GM23338 (cell line): ENCODE data around the gene ARMC9. TPM values are rescaled to one million over a fixed set of nuclear protein-coding genes. Genes with fewer than 3 reads are reported as not detected.

Experiments used
- CREB1 ChIP-seq: fragments of 250-450 bp; sonication (Bioruptor Pico); IDR thresholded peaks from 2 replicates; pipeline ENCODE4 v1.5.0; 2020; ENCODE audit warnings: low read depth, mild to moderate bottlenecking, moderate library complexity
- CTCF ChIP-seq, 2 experiments: fragments of 200-600 bp in 1 of 2; sonication (generic) in 1 of 2; conservative IDR thresholded peaks; 2 replicates each; pipeline versions ENCODE4 v1.5.1 to v1.6.1; 2016 to 2017; ENCODE audit warnings: antibody characterized with exemption in 2 of 2, low read depth in 2 of 2, mild to moderate bottlenecking in 2 of 2, moderate library complexity in 1 of 2
- EZH2 ChIP-seq: fragments of 200-600 bp; sonication (generic); IDR thresholded peaks from one replicate; pipeline ENCODE4 v1.8.0; 2017; ENCODE audit warnings: antibody characterized with exemption, mild to moderate bottlenecking, low read depth; ENCODE audit not compliant: unreplicated experiment
- JUNB ChIP-seq: IDR thresholded peaks from one replicate; pipeline ENCODE4 v1.6.1; 2016; ENCODE audit warnings: antibody characterized with exemption; ENCODE audit not compliant: unreplicated experiment
- NANOG ChIP-seq: IDR thresholded peaks from 2 replicates; pipeline ENCODE4 v1.6.1; 2016; ENCODE audit warnings: antibody characterized with exemption, borderline replicate concordance
- POLR2AphosphoS5 ChIP-seq: IDR thresholded peaks from 2 replicates; pipeline ENCODE4 v1.6.1; 2016; ENCODE audit warnings: antibody characterized with exemption, low read depth
- STAT1 ChIP-seq: IDR thresholded peaks from one replicate; pipeline ENCODE4 v1.6.1; 2016; ENCODE audit warnings: antibody characterized with exemption; ENCODE audit not compliant: unreplicated experiment
- ZNF114 ChIP-seq: fragments of 250-450 bp; sonication (Bioruptor Pico); IDR thresholded peaks from 2 replicates; pipeline ENCODE4 v1.5.0; 2020; ENCODE audit warnings: mild to moderate bottlenecking, moderate library complexity
- ZNF331 ChIP-seq: fragments of 250-450 bp; sonication (Bioruptor Pico); IDR thresholded peaks from 2 replicates; pipeline ENCODE4 v1.5.0; 2020; ENCODE audit warnings: low read depth, mild to moderate bottlenecking, moderate library complexity
- ZNF462 ChIP-seq: fragments of 250-450 bp; sonication (Bioruptor Pico); IDR thresholded peaks from 2 replicates; pipeline ENCODE4 v1.5.0; 2020; ENCODE audit warnings: mild to moderate bottlenecking, moderate library complexity
- polyA plus RNA-seq: library from polyadenylated mRNA; unstranded; fragments of >200 nt; fragmentation: Nextera tagmentation; extraction: Ambion mirVana; gene quantifications from 2 replicates; pipeline ENCODE4 v1.2.1, GENCODE V29; 2016
- total RNA-seq: library from RNA; depleted of rRNA; stranded (reverse); fragments of >200 nt; shearing (Covaris generic); gene quantifications from 2 replicates; pipeline ENCODE4 v1.2.3, GENCODE V29; 2014
- TF ChIP-seq, protein P1 (sequence below): IDR thresholded peaks from 2 replicates; pipeline ENCODE4 v1.6.1; 2016; ENCODE audit warnings: antibody characterized with exemption

ARMC9 gene
- total and polyA plus RNA-seq, 2 experiments from 2014 or later: 29.2 to 56.0 TPM

GRCh38 chr2:231184319-231184718, 14.1 kb upstream of the ARMC9 start (continued):
- TF ChIP-seq ZNF462 (no peak), JUNB (no peak), CREB1 (CRISPR knock-in tag) (no peak), NANOG (no peak), POLR2AphosphoS5 (no peak), CTCF (conservative IDR thresholded peaks at IDR 0.05; ENCODE audit: low read depth in 2 of 2) (no peak), STAT1 (no peak), EZH2 (no peak), ZNF114 (CRISPR knock-in tag) (no peak), ZNF331 (CRISPR knock-in tag) (no peak)
- TF ChIP-seq, protein P1, sequence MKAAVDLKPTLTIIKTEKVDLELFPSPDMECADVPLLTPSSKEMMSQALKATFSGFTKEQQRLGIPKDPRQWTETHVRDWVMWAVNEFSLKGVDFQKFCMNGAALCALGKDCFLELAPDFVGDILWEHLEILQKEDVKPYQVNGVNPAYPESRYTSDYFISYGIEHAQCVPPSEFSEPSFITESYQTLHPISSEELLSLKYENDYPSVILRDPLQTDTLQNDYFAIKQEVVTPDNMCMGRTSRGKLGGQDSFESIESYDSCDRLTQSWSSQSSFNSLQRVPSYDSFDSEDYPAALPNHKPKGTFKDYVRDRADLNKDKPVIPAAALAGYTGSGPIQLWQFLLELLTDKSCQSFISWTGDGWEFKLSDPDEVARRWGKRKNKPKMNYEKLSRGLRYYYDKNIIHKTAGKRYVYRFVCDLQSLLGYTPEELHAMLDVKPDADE: no peak
